22Rv1 (cell line): ENCODE measurements around the gene USP34.

Experiments used
- ZFX ChIP-seq: fragments of 450-650 bp; IDR thresholded peaks from 2 replicates; pipeline ENCODE4 v1.6.1; 2017; ENCODE audit warnings: antibody characterized with exemption, borderline replicate concordance
- TF ChIP-seq, protein P1 (sequence below): fragments of 450-650 bp; IDR thresholded peaks from 2 replicates; pipeline ENCODE4 v1.5.1; 2017; ENCODE audit warnings: mild to moderate bottlenecking

DNA sequence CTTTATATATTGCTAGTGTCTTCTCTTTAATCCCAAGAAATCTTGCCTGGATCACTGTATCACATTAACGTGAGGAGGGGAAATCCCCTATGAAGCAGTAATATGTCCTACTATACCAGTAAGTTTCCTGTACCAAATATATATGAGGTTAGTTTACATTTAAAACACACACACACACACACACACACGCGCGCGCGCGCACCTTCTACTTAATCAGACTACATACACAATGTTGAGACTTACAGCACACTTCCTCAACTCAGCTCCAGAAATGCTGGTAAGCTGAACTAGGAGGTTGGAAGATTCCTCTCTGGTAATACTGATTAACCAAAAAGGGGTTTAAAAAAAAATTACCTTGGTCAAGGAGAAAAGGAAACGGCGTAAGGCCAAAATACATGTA lies 49.3 kb downstream of the USP34 start:
- TF ChIP-seq, protein P1, sequence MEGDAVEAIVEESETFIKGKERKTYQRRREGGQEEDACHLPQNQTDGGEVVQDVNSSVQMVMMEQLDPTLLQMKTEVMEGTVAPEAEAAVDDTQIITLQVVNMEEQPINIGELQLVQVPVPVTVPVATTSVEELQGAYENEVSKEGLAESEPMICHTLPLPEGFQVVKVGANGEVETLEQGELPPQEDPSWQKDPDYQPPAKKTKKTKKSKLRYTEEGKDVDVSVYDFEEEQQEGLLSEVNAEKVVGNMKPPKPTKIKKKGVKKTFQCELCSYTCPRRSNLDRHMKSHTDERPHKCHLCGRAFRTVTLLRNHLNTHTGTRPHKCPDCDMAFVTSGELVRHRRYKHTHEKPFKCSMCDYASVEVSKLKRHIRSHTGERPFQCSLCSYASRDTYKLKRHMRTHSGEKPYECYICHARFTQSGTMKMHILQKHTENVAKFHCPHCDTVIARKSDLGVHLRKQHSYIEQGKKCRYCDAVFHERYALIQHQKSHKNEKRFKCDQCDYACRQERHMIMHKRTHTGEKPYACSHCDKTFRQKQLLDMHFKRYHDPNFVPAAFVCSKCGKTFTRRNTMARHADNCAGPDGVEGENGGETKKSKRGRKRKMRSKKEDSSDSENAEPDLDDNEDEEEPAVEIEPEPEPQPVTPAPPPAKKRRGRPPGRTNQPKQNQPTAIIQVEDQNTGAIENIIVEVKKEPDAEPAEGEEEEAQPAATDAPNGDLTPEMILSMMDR = no peak
- no peak for TF ChIP-seq ZFX
